Cerebellar cortex (tissue), 1 donor: ENCODE data around the gene TLK2.
A peak's percentile ranks its signal among the peaks of the same experiment; 100 is the strongest.
"Not testable (repeated sequence)": the region's sequence is repeated elsewhere in the genome, so short reads cannot be mapped to it uniquely, and the experiment has no call there.

Experiments
- DNase-seq: peaks from one replicate; pipeline ENCODE4 v3.0.0-alpha.2; 2015; ENCODE audit warnings: low spot score

The TLK2 gene

GRCh38 chr17:62560971-62561370 is 82.3 kb downstream of the TLK2 start:
- not testable (repeated sequence) for DNase-seq

GRCh38 chr17:62562656-62563055 is 84.0 kb downstream of the TLK2 start:
- no peak for DNase-seq

- no peak for DNase-seq
Observed at GRCh38 chr17:62565817-62566216, 87.2 kb downstream of the TLK2 start.

GRCh38 chr17:62566996-62567578 is 88.5 kb downstream of the TLK2 start:
- no peak for DNase-seq

- no peak for DNase-seq
Observed at GRCh38 chr17:62572488-62572887, 93.9 kb downstream of the TLK2 start.

- DNase-seq, result no peak
Observed at GRCh38 chr17:62572888-62573401, 94.3 kb downstream of the TLK2 start.

GRCh38 chr17:62573480-62574117 is 95.0 kb downstream of the TLK2 start:
- no peak for DNase-seq

- no peak for DNase-seq
Observed at GRCh38 chr17:62576382-62576781, 97.8 kb downstream of the TLK2 start.

GRCh38 chr17:62578757-62579487 is 100.3 kb downstream of the TLK2 start:
- no peak for DNase-seq

GRCh38 chr17:62580947-62581346 is 102.3 kb downstream of the TLK2 start:
- no peak for DNase-seq

- DNase-seq, result no peak
Observed at GRCh38 chr17:62581764-62582163, 103.1 kb downstream of the TLK2 start.

GRCh38 chr17:62587554-62587953 is 108.9 kb downstream of the TLK2 start:
- no peak for DNase-seq

GRCh38 chr17:62588109-62588508 is 109.5 kb downstream of the TLK2 start:
- no peak for DNase-seq

- DNase-seq, result no peak
Observed at GRCh38 chr17:62591333-62591732, 112.7 kb downstream of the TLK2 start.

- not testable (repeated sequence) for DNase-seq
Observed at GRCh38 chr17:62591822-62592221, 113.2 kb downstream of the TLK2 start.

- peak; percentile 12 for DNase-seq
Observed at GRCh38 chr17:62592341-62593099, 113.9 kb downstream of the TLK2 start.

GRCh38 chr17:62595484-62595883 is 116.9 kb downstream of the TLK2 start:
- DNase-seq, result no peak

- no peak for DNase-seq
Observed at GRCh38 chr17:62596662-62597061, 118.0 kb downstream of the TLK2 start.

GRCh38 chr17:62597150-62597549 is 118.5 kb downstream of the TLK2 start:
- DNase-seq, result no peak

- no peak for DNase-seq
Observed at GRCh38 chr17:62597920-62598319, 119.3 kb downstream of the TLK2 start.

- no peak for DNase-seq
Observed at GRCh38 chr17:62599964-62600657, 121.5 kb downstream of the TLK2 start.

- no peak for DNase-seq
Observed at GRCh38 chr17:62600805-62601204, 122.2 kb downstream of the TLK2 start.
